GM23338 (cell line): ENCODE data around the gene ANO7. TPM values are rescaled to one million over a fixed set of nuclear protein-coding genes. Genes with fewer than 3 reads are reported as not detected.

Experiments
- ATAC-seq: fragments of 200-7000 bp; cut with Tn5 transposase; 3 replicates; pipeline ENCODE4 v1.9.1; 2020
- DNase-seq: peaks from one replicate; pipeline ENCODE4 v3.0.0-alpha.2; 2015; ENCODE audit warnings: low spot score
- H2AFZ ChIP-seq: fragments of 200-600 bp; sonication (generic); 2 replicates; pipeline ENCODE4 v1.8.0; 2016; ENCODE audit warnings: antibody characterized with exemption, mild to moderate bottlenecking, moderate library complexity
- H3F3A ChIP-seq: fragments of 200-600 bp; sonication (generic); replicated peaks from 2 replicates; pipeline ENCODE4 v1.8.0; 2017; ENCODE audit warnings: antibody characterized with exemption, mixed run types, low read depth
- H3K27ac ChIP-seq: fragments of 200-600 bp; sonication (generic); 2 replicates; pipeline ENCODE4 v1.6.1; 2016; ENCODE audit warnings: low read depth
- H3K27me3 ChIP-seq: fragments of 200-600 bp; sonication (generic); 2 replicates; pipeline ENCODE4 v1.8.0; 2016; ENCODE audit warnings: mild to moderate bottlenecking, mixed run types, moderate library complexity; ENCODE audit not compliant: insufficient read depth
- H3K36me3 ChIP-seq: fragments of 200-600 bp; sonication (generic); 2 replicates; pipeline ENCODE4 v1.8.0; 2016; ENCODE audit warnings: mild to moderate bottlenecking; ENCODE audit not compliant: insufficient read depth
- H3K4me1 ChIP-seq: fragments of 200-600 bp; sonication (generic); 2 replicates; pipeline ENCODE4 v1.8.0; 2016; ENCODE audit warnings: mild to moderate bottlenecking, moderate library complexity; ENCODE audit not compliant: insufficient read depth
- H3K4me2 ChIP-seq: fragments of 200-600 bp; sonication (generic); 2 replicates; pipeline ENCODE4 v1.7.1; 2017; ENCODE audit warnings: mixed run types
- H3K4me3 ChIP-seq: fragments of 200-600 bp; sonication (generic); 2 replicates; pipeline ENCODE4 v1.6.1; 2016; ENCODE audit warnings: mixed run types
- H3K79me2 ChIP-seq: fragments of 200-600 bp; sonication (generic); replicated peaks from 2 replicates; pipeline ENCODE4 v1.8.0; 2017; ENCODE audit warnings: mild to moderate bottlenecking; ENCODE audit not compliant: insufficient read depth
- H3K9me2 ChIP-seq: fragments of 200-600 bp; sonication (generic); 2 replicates; pipeline ENCODE4 v1.8.0; 2017; ENCODE audit not compliant: insufficient read depth
- H4K20me1 ChIP-seq: fragments of 200-600 bp; sonication (generic); replicated peaks from 2 replicates; pipeline ENCODE4 v1.8.0; 2017; ENCODE audit warnings: mild to moderate bottlenecking; ENCODE audit not compliant: insufficient read depth
- H3K27ac Mint-ChIP-seq: 2 replicates; pipeline ENCODE4 v1.8.0; 2020; ENCODE audit warnings: inconsistent platforms, mild to moderate bottlenecking, moderate library complexity, mixed read lengths
- H3K27me3 Mint-ChIP-seq: 3 replicates; pipeline ENCODE4 v1.8.0; 2022; ENCODE audit warnings: low read depth, mild to moderate bottlenecking, moderate library complexity, mixed read lengths, inconsistent platforms; ENCODE audit not compliant: insufficient read depth, poor library complexity
- H3K36me3 Mint-ChIP-seq: 3 replicates; pipeline ENCODE4 v1.8.0; 2021; ENCODE audit warnings: low read depth, mild to moderate bottlenecking, inconsistent platforms, moderate library complexity, mixed read lengths
- H3K4me1 Mint-ChIP-seq: 3 replicates; pipeline ENCODE4 v1.8.0; 2020; ENCODE audit warnings: mild to moderate bottlenecking, inconsistent platforms, mixed read lengths
- H3K4me3 Mint-ChIP-seq: 3 replicates; pipeline ENCODE4 v1.8.0; 2021; ENCODE audit warnings: moderate library complexity, mild to moderate bottlenecking, inconsistent platforms, mixed read lengths
- H3K9me3 Mint-ChIP-seq: 3 replicates; pipeline ENCODE4 v1.8.0; 2020; ENCODE audit warnings: moderate library complexity, mild to moderate bottlenecking, inconsistent platforms, mixed read lengths
- CREB1 ChIP-seq: fragments of 250-450 bp; sonication (Bioruptor Pico); IDR thresholded peaks from 2 replicates; pipeline ENCODE4 v1.5.0; 2020; ENCODE audit warnings: low read depth, mild to moderate bottlenecking, moderate library complexity
- JUNB ChIP-seq: IDR thresholded peaks from one replicate; pipeline ENCODE4 v1.6.1; 2016; ENCODE audit warnings: antibody characterized with exemption; ENCODE audit not compliant: unreplicated experiment
- NANOG ChIP-seq: IDR thresholded peaks from 2 replicates; pipeline ENCODE4 v1.6.1; 2016; ENCODE audit warnings: antibody characterized with exemption, borderline replicate concordance
- POLR2AphosphoS5 ChIP-seq: IDR thresholded peaks from 2 replicates; pipeline ENCODE4 v1.6.1; 2016; ENCODE audit warnings: antibody characterized with exemption, low read depth
- STAT1 ChIP-seq: IDR thresholded peaks from one replicate; pipeline ENCODE4 v1.6.1; 2016; ENCODE audit warnings: antibody characterized with exemption; ENCODE audit not compliant: unreplicated experiment
- ZNF114 ChIP-seq: fragments of 250-450 bp; sonication (Bioruptor Pico); IDR thresholded peaks from 2 replicates; pipeline ENCODE4 v1.5.0; 2020; ENCODE audit warnings: mild to moderate bottlenecking, moderate library complexity
- ZNF331 ChIP-seq: fragments of 250-450 bp; sonication (Bioruptor Pico); IDR thresholded peaks from 2 replicates; pipeline ENCODE4 v1.5.0; 2020; ENCODE audit warnings: low read depth, mild to moderate bottlenecking, moderate library complexity
- ZNF462 ChIP-seq: fragments of 250-450 bp; sonication (Bioruptor Pico); IDR thresholded peaks from 2 replicates; pipeline ENCODE4 v1.5.0; 2020; ENCODE audit warnings: mild to moderate bottlenecking, moderate library complexity
- polyA plus RNA-seq: library from polyadenylated mRNA; unstranded; fragments of >200 nt; fragmentation: Nextera tagmentation; extraction: Ambion mirVana; gene quantifications from 2 replicates; pipeline ENCODE4 v1.2.1, GENCODE V29; 2016
- total RNA-seq: library from RNA; depleted of rRNA; stranded (reverse); fragments of >200 nt; shearing (Covaris generic); gene quantifications from 2 replicates; pipeline ENCODE4 v1.2.3, GENCODE V29; 2014
- TF ChIP-seq, protein P1 (sequence below), 2 experiments: fragments of 200-600 bp in 1 of 2; sonication (generic) in 1 of 2; conservative IDR thresholded peaks; 2 replicates each; pipeline versions ENCODE4 v1.5.1 to v1.6.1; 2016 to 2017; ENCODE audit warnings: antibody characterized with exemption in 2 of 2, low read depth in 2 of 2, mild to moderate bottlenecking in 2 of 2, moderate library complexity in 1 of 2
- TF ChIP-seq, protein P2 (sequence below): IDR thresholded peaks from 2 replicates; pipeline ENCODE4 v1.6.1; 2016; ENCODE audit warnings: antibody characterized with exemption

ANO7 gene
- total and polyA plus RNA-seq, 2 experiments from 2014 or later = 3.6 to 5.1 TPM

DNA sequence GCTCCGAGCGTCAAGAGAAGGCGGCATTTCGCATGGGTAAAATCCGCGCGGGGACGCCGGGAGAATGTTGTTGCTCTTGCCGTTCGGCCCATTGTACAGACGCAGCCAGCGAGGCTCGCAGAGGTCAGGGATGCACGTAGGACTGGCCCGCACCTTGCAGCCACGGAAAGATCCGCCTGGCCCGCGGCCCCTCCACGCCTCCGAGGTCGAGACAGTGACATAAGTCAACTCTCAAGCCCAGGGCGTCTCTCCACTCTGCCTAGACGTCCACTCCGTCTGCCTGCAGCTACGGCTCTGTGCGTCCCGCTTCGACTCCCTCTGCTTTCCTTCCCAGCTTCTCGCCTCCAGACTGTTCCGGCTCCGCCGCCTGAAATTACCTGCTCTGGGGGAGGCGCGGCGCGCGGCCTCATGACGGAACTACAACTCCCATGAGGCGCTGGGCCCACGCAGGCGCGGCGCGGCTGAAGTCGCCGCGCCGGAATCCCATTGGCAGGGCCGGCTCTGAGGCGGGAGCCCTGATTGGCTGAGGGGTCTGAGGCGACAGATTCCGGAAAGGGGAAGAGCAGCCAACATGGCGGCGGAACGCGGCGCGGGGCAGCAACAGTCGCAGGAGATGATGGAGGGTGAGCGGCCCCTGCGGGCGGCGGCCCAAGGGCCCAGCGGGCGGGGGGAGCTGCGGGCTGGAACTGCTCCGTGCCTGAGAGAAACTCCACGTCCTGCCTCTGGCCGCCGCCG lies 38.4 kb upstream of the ANO7 start, which contains the start of gene PPP1R7:
PPP1R7 (plus strand) TSS at position 543 of the 735 bp plus-strand sequence; CDS start at position 572, 29 bp downstream.
- Mint-ChIP-seq H3K4me1 (peaks cover 27% of the 10 kb centered on the region), H3K36me3 (peaks cover 11% of the 10 kb centered on the region), H3K4me3 (peak within 1 kb of the TSS; percentile 94), H3K27ac (peak within 1 kb of the TSS; percentile 85), H3K27me3 (peaks cover 14% of the 10 kb centered on the region), H3K9me3 (no peaks in the 10 kb centered on the region; the same call in 2 of the 3 replicates)
- TF ChIP-seq, protein P1, sequence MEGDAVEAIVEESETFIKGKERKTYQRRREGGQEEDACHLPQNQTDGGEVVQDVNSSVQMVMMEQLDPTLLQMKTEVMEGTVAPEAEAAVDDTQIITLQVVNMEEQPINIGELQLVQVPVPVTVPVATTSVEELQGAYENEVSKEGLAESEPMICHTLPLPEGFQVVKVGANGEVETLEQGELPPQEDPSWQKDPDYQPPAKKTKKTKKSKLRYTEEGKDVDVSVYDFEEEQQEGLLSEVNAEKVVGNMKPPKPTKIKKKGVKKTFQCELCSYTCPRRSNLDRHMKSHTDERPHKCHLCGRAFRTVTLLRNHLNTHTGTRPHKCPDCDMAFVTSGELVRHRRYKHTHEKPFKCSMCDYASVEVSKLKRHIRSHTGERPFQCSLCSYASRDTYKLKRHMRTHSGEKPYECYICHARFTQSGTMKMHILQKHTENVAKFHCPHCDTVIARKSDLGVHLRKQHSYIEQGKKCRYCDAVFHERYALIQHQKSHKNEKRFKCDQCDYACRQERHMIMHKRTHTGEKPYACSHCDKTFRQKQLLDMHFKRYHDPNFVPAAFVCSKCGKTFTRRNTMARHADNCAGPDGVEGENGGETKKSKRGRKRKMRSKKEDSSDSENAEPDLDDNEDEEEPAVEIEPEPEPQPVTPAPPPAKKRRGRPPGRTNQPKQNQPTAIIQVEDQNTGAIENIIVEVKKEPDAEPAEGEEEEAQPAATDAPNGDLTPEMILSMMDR (conservative IDR thresholded peaks at IDR 0.05; ENCODE audit: low read depth in 2 of 2) = no peak
- TF ChIP-seq, protein P2, sequence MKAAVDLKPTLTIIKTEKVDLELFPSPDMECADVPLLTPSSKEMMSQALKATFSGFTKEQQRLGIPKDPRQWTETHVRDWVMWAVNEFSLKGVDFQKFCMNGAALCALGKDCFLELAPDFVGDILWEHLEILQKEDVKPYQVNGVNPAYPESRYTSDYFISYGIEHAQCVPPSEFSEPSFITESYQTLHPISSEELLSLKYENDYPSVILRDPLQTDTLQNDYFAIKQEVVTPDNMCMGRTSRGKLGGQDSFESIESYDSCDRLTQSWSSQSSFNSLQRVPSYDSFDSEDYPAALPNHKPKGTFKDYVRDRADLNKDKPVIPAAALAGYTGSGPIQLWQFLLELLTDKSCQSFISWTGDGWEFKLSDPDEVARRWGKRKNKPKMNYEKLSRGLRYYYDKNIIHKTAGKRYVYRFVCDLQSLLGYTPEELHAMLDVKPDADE = peak; percentile 75
- TF ChIP-seq POLR2AphosphoS5 = peak; percentile 70
- TF ChIP-seq CREB1 (CRISPR knock-in tag) = peak; percentile 87
- peak; percentile 98 for DNase-seq
- peak within 1 kb of the TSS; percentile 81 for H3K4me3 ChIP-seq
- H3K36me3 ChIP-seq = no peaks in the 10 kb centered on the region
- peak within 1 kb of the TSS; percentile 99 for H2AFZ ChIP-seq
- H3F3A ChIP-seq = 0 out of 2 replicates have a peak, but pooled peaks cover 6% of the 10 kb centered on the region
- H3K4me2 ChIP-seq = peak within 1 kb of the TSS; percentile 93
- H3K9me2 ChIP-seq = no peaks in the 10 kb centered on the region
- H3K27ac ChIP-seq = no peak within 1 kb of the TSS
- no peaks in the 10 kb centered on the region for H3K27me3 ChIP-seq
- peaks cover 26% of the 10 kb centered on the region for H3K4me1 ChIP-seq
- peaks cover 27% of the 10 kb centered on the region for H4K20me1 ChIP-seq
- peak; percentile 77 for ATAC-seq
- H3K79me2 ChIP-seq = peaks cover 58% of the 10 kb centered on the region

DNA sequence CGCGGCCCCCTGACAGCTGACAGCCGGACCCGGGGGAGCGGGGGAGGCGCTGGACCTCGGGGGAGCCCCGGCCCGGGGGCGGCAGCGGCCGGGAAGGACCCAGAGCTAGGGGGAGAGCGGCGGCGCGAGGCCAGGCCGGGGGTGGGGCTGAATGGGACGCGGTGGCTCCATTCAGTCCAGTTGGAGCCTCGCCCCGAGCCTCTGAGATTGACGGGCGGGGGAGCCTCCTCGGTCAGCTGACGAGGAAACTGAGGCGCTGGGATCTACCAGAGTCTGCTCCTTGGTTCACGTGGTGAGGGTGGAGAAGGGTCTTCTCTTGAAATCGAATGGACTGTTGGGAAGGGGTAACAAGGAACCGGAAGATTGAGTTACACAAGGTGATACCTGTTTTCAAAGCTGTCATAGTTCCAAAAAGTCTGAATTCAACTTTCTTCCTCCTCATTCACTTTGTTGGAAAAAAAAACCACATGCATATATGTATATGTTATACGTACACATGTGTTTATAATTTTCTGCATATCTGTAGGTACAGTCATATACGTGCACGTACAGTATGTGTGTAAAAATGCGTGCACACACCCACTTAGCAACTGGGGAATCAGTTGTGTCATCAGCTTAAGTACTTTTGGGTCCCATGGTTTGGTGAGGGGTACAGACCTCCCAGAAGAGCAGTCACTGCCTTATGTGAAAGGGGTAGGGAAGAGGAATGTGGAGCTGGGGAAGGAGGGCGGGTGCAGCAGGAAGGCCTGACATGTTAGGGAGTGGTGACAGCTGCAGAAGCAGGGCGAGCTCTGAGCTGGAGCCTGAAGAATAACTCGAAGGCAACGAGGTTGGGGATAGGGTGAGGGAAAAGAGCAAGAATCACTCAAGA lies 37.6 kb upstream of the ANO7 start:
- H3K4me3 ChIP-seq = peak overlapping the region; percentile 81
- peak overlapping the region; percentile 85; the same call in 1 of the 2 replicates for H3K27ac Mint-ChIP-seq
- H3K36me3 ChIP-seq = no peaks in the 10 kb centered on the region
- H3K4me3 Mint-ChIP-seq = peak overlapping the region; percentile 94
- H2AFZ ChIP-seq = peak overlapping the region; percentile 72
- H3K9me3 Mint-ChIP-seq = no peaks in the 10 kb centered on the region; the same call in 2 of the 3 replicates
- H3K36me3 Mint-ChIP-seq = peaks cover 11% of the 10 kb centered on the region
- peaks cover 24% of the 10 kb centered on the region for H4K20me1 ChIP-seq
- peaks cover 11% of the 10 kb centered on the region for H3K27me3 Mint-ChIP-seq
- peaks cover 26% of the 10 kb centered on the region for H3K4me1 ChIP-seq
- ATAC-seq (peak; percentile 13), DNase-seq (peak; percentile 48)
- H3K79me2 ChIP-seq = peaks cover 50% of the 10 kb centered on the region
- no peaks in the 10 kb centered on the region for H3K27me3 ChIP-seq
- H3K4me1 Mint-ChIP-seq = peaks cover 27% of the 10 kb centered on the region
- no peaks in the 10 kb centered on the region for H3K9me2 ChIP-seq
- H3K4me2 ChIP-seq = peak overlapping the region; percentile 90
- H3F3A ChIP-seq = 0 out of 2 replicates have a peak, but pooled peaks cover 6% of the 10 kb centered on the region
- no peak overlapping the region for H3K27ac ChIP-seq
- TF ChIP-seq ZNF114 (CRISPR knock-in tag) (no peak), CREB1 (CRISPR knock-in tag) (no peak), POLR2AphosphoS5 (no peak), STAT1 (no peak), ZNF462 (CRISPR knock-in tag) (no peak), JUNB (no peak), ZNF331 (CRISPR knock-in tag) (no peak), NANOG (no peak)
